ENCODE data around the gene ZFYVE21. TPM values are rescaled to one million over a fixed set of nuclear protein-coding genes. Genes with fewer than 3 reads are reported as not detected.

ZFYVE21 gene
- total RNA-seq, 6 experiments from 2014 or later: 40.9 to 47.7 (median 42.1) TPM

- no peak for DNase-seq
- Mint-ChIP-seq H3K36me3 (ENCODE audit: low read depth) (peaks cover 29% of the 10 kb centered on the region), H3K4me1 (ENCODE audit: low read depth) (peaks cover 30% of the 10 kb centered on the region), H3K9me3 (peaks cover 8% of the 10 kb centered on the region; the same call in 1 of the 2 replicates), H3K27ac (peak overlapping the region; percentile 61), H3K4me3 (peak overlapping the region; percentile 81), H3K27me3 (ENCODE audit: insufficient read depth) (peaks cover 26% of the 10 kb centered on the region)
- TF ChIP-seq CTCF (IDR thresholded peaks at IDR 0.05): no peak
Observed at GRCh38 chr14:103713304-103714062, 2.1 kb upstream of the ZFYVE21 start.

GRCh38 chr14:103714063-103714724, 1.4 kb upstream of the ZFYVE21 start:
- Mint-ChIP-seq H3K9me3 (peaks cover 4% of the 10 kb centered on the region; the same call in 1 of the 2 replicates), H3K4me3 (peak overlapping the region; percentile 81), H3K27ac (peak overlapping the region; percentile 67; the same call in 1 of the 2 replicates), H3K36me3 (ENCODE audit: low read depth) (peaks cover 24% of the 10 kb centered on the region), H3K4me1 (ENCODE audit: low read depth) (peaks cover 30% of the 10 kb centered on the region), H3K27me3 (ENCODE audit: insufficient read depth) (peaks cover 22% of the 10 kb centered on the region)
- DNase-seq: no peak
- no peak for TF ChIP-seq CTCF (IDR thresholded peaks at IDR 0.05)

- H3K4me3 Mint-ChIP-seq: peak overlapping the region; percentile 87
- peaks cover 22% of the 10 kb centered on the region for H3K27me3 Mint-ChIP-seq (ENCODE audit: insufficient read depth)
- peak overlapping the region; percentile 48; the same call in 1 of the 2 replicates for H3K27ac Mint-ChIP-seq
- peaks cover 31% of the 10 kb centered on the region for H3K4me1 Mint-ChIP-seq (ENCODE audit: low read depth)
- no peak for TF ChIP-seq CTCF (IDR thresholded peaks at IDR 0.05)
- peaks cover 18% of the 10 kb centered on the region for H3K36me3 Mint-ChIP-seq (ENCODE audit: low read depth)
- no peak for DNase-seq
- H3K9me3 Mint-ChIP-seq: peaks cover 4% of the 10 kb centered on the region; the same call in 1 of the 2 replicates
Observed at GRCh38 chr14:103716091-103716801, 636 bp downstream of the ZFYVE21 start.

GRCh38 chr14:103716899-103717411, 1.3 kb downstream of the ZFYVE21 start:
- peak overlapping the region; percentile 87 for H3K4me3 Mint-ChIP-seq
- no peak for DNase-seq
- peaks cover 38% of the 10 kb centered on the region for H3K4me1 Mint-ChIP-seq (ENCODE audit: low read depth)
- H3K27ac Mint-ChIP-seq: no peak overlapping the region; the same call in 1 of the 2 replicates
- H3K9me3 Mint-ChIP-seq: peaks cover 4% of the 10 kb centered on the region; the same call in 1 of the 2 replicates
- 0 out of 2 replicates have a peak, but pooled peaks have one; percentile 11 for TF ChIP-seq CTCF (IDR thresholded peaks at IDR 0.05)
- peaks cover 22% of the 10 kb centered on the region for H3K27me3 Mint-ChIP-seq (ENCODE audit: insufficient read depth)
- peaks cover 18% of the 10 kb centered on the region for H3K36me3 Mint-ChIP-seq (ENCODE audit: low read depth)

GRCh38 chr14:103718572-103718971, 3.0 kb downstream of the ZFYVE21 start:
- peaks cover 4% of the 10 kb centered on the region; the same call in 1 of the 2 replicates for H3K9me3 Mint-ChIP-seq
- H3K4me1 Mint-ChIP-seq (ENCODE audit: low read depth): peaks cover 31% of the 10 kb centered on the region
- DNase-seq: no peak
- no peak overlapping the region for H3K27ac Mint-ChIP-seq
- H3K27me3 Mint-ChIP-seq (ENCODE audit: insufficient read depth): peaks cover 11% of the 10 kb centered on the region
- peaks cover 13% of the 10 kb centered on the region for H3K36me3 Mint-ChIP-seq (ENCODE audit: low read depth)
- TF ChIP-seq CTCF (IDR thresholded peaks at IDR 0.05): no peak
- no peak overlapping the region for H3K4me3 Mint-ChIP-seq

Measured in HFFc6 (cell line).